ENCODE data around the gene USF1.
A peak's percentile ranks its signal among the peaks of the same experiment; 100 is the strongest.
"Not testable (repeated sequence)": the region's sequence is repeated elsewhere in the genome, so short reads cannot be mapped to it uniquely, and the experiment has no call there.

The USF1 gene

DNA sequence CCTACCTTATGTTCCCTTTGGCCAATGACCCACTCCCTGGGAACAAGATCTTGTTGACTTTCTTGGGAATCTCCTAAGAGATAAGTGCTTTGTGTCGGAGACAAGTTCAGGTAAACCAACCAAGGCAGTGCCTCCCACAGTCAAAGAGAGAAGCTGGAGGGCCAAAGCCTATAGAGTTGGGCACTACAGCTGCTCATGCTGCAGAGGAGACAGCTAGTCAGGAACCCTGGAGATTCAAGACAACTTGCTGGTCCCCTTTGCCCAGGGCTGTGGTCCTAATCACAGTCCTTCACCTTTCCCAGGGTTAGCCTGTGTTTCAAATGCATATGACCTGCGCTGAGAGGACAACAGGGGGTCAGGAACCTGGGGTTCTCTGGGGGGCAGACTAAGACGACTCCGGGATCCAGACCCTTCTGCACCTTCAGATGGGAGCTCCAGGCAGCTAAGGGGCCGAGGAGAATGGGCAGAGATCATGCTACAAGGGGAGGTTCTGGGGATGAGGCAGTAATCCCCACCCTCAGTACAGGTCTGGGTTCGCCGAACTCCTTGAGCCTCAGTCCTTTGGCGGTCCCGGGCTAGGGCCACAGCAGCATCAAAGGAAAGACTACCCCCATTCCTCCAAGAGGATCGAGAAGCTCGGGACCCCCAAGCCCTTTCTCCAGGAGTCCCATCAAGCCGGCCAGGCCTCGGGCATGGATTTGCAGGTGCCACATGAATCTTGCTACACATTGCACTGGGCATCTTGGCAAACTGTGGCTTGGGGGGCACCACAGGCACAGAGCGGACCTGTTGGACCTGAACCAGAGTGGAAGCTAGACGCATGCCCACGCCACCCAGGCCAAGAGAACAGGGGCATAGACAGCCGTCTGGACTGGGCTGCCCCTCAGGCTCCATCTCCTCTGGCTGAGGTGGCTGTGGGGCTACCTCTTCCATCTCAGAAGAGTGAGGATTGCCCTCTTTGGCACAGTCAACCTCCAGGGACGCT lies 2.0 kb upstream of the USF1 start:
- DNase-seq, result peak in 1 of 6 experiments; percentile 4

GRCh38 chr1:161046605-161047228 lies 940 bp upstream of the USF1 start:
- no peak for DNase-seq

- peak; percentile 43 to 60 (median 50) for DNase-seq
Measured at GRCh38 chr1:161044908-161045735, 655 bp downstream of the USF1 start.

DNA sequence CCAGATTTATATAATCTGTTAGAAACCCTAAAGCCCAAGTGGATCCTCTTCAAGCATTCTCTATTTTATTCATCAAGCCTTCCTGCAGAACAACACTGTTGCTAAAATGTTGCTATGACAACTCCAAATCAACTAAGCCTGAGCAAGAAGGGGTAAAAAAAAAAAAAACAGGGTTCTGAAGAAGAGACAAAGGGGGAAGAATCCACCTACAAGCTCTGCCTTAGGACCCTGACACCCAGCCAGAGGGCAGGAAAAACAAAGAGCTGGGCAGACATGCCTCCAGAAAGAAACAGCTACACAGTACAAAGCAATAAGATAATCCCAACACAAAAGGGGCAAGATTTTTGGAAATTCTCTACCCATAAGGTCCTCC lies 1.3 kb downstream of the USF1 start:
- DNase-seq, result peak in 3 of 6 experiments; percentile 16 to 39 (median 26)

- DNase-seq, result no peak
Measured at GRCh38 chr1:161039546-161039945, 6.2 kb downstream of the USF1 start.

- DNase-seq, result no peak
Measured at GRCh38 chr1:161039154-161039545, 6.6 kb downstream of the USF1 start.

GRCh38 chr1:161038523-161039153 lies 7.1 kb downstream of the USF1 start, which contains the start of gene TSTD1:
Gene TSTD1, minus strand, starts transcription at chr1:161038964. Its CDS starts 75 bp downstream, at chr1:161038889.
- DNase-seq, result peak; percentile 77 to 87 (median 86)

GRCh38 chr1:161037661-161038522 lies 7.9 kb downstream of the USF1 start:
- DNase-seq, result no peak

DNA sequence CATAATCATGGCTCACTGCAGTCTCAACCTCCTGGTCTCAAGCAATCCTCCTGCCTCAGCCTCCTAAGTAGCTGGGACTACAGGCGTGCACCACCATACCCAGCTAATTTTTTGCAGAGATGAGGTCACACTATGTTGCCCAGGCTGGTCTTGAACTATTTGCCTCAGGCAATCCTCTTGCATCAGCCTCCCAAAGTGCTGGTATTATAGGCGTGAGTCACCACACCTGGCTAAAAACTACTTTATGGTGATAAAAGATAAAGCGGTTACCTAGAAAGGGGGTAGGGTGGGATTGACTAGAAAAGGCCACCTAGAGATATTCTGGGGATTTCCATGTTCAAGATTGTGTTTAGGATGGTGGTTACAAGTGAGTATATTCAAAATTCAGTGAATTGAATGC lies 12.0 kb downstream of the USF1 start:
- no peak for DNase-seq

DNA sequence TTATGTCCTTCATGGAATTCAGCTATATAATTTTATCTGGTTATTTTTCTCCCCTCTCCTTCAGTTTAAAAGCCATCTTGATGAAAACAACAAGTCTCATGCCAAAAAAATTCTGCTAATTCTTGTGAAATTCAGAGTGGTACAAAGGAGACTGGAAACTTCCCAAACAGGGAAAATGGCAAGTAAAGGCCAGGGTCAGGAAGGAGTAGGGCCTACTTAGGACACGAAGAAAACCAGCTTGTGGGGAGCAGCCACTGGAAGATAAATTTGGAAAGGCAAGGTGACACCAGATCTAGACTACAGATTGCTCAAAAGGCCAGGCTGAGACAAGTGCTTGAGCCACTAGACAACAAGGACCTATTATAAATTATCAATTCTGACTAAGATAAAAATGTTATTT lies 13.4 kb downstream of the USF1 start:
- DNase-seq, result no peak

- no peak for DNase-seq
Measured at GRCh38 chr1:161031874-161032273, 13.9 kb downstream of the USF1 start.

DNA sequence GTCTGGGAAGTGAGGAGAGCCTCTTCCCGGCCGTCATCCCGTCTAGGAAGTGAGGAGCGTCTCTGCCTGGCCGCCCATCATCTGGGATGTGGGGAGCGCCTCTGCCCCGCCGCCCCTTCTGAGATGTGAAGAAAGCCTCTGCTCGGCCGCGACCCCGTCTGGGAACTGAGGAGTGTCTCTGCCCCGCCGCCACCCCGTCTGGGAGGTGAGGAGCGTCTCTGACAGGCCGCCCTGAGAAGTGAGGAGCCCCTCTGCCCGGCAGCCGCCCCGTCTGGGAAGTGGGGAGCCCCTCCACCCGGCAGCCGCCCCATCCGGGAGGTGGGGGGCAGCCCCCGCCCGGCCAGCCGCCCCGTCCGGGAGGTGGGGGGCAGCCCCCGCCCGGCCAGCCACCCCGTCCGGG lies 16.3 kb downstream of the USF1 start:
- not testable (repeated sequence) for DNase-seq

DNA sequence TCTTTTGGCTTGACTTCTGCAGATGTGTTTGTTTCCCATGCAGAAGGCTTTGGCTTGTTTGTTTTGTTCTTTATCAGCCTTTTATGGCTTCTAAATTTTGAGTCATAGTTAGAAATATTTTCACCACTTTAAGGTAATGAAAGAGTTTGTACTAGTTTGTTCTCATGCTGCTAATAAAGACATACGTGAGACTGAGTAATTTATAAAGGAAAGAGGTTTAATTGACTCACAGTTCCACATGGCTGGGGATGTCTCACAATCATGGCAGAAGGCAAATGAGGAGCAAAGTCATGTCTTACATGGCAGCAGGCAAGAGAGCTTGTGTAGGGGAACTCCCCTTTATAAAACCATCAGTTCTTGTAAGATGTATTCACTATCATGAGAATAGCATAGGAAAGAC lies 18.8 kb downstream of the USF1 start:
- not testable (repeated sequence) for DNase-seq

DNA sequence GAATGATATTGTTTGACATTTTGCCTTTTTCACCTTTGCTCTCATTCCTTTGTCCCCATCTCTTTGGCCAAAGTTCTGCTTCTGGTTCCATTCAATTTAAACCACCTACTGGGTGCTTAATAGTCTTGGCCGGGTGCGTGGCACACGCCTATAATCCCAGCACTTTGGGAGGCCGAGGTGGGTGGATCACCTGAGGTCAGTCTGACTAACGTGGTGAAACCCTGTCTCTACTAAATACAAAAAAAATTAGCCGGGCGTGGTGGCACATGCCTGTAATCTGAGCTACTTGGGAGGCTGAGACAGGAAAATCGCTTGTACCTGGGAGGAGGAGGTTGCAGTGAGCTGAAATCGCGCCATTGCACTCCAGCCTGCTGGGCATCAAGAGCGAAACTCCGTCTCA lies 23.3 kb downstream of the USF1 start:
- DNase-seq, result not testable (repeated sequence)

DNA sequence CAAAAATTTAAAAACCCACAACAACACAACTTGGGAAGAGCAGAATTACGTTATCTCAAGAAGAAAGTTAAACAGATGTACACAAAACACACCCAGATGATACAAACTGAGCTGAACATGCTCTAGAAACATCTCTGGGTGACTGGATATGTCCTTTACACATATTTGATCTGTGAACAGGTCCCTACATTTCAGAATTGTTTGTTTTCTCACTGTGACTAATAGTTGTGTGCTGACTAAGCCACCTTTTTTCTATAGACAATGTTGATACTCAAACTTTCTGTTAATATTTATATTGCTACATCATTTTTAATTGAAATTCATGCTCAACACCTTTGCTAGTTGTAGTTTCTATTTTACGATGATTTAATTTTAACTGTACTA lies 23.8 kb downstream of the USF1 start:
- DNase-seq, result no peak

GRCh38 chr1:161021165-161021969 lies 24.4 kb downstream of the USF1 start:
- peak; percentile 87 to 94 (median 90) for DNase-seq

DNA sequence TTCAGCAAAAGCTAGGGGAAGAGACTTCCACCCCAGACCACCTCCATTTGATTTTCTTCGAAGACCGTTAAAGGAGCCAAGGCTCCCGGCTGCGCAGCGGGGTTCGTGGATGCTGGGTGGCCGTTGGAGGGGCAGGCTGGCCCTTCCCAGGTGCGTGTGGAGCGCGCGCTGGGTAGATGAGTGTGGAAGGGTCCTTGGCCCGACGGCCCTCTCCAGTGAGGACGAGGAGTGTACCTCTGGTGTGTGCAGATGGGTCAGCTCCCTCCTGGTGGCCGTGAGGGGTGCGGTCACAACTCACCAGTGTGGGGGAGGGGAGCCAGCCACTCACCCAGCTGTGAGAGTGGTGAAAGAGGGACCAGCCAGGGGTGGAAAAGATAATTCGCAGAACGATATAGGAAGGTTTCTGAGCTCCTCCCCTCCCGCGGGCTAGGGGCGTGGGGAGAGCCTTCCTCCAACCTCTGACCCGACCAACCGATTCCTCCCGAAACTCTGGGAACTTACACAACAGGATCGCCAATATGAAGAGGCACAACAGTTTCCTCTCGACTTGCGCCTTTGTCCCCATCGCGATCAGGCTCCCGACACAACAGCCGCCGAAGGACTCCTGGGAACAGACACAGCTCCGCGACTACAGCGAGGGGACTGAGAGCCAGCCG lies 25.1 kb downstream of the USF1 start, which contains the start of gene F11R:
Gene F11R (minus strand): TSS at position 644 of the 656 bp plus-strand sequence. CDS start 79 bp downstream, at position 565.
- peak in 5 of 6 experiments; percentile 15 to 69 (median 55) for DNase-seq

- DNase-seq, result peak in 2 of 6 experiments; percentile 11 to 36
Measured at GRCh38 chr1:161019751-161020495, 25.9 kb downstream of the USF1 start.

GRCh38 chr1:161019111-161019660 lies 26.6 kb downstream of the USF1 start:
- DNase-seq, result not testable (repeated sequence)

All from stimulated activated naive CD4-positive, alpha-beta T cell (primary cell).